ENCODE results near the gene COX7A2. TPM values are rescaled to one million over a fixed set of nuclear protein-coding genes. Genes with fewer than 3 reads are reported as not detected.

The COX7A2 gene
- total and polyA plus RNA-seq, 3 donors from 2014 or later, result 154 to 1,268 (median 167) TPM

- intact Hi-C loops (cut with DNase I; ENCODE audit: low total_unique reads), result no loop called here
- DNase-seq, result no peak
- H3K27me3 ChIP-seq, result no peaks in the 10 kb centered on the region
- 55 to 67% methylated on average over 7 of the region's 7 CpGs for whole genome bisulfite sequencing, 2 donors
- no peak for TF ChIP-seq CTCF (IDR thresholded peaks at IDR 0.05)
- TF ChIP-seq POLR2A (IDR thresholded peaks at IDR 0.05), result no peak
- H3K4me3 ChIP-seq, result no peak overlapping the region
- H3K36me3 ChIP-seq (ENCODE audit: low read depth, missing control alignments), result no peaks in the 10 kb centered on the region
- H3K4me1 ChIP-seq, result no peaks in the 10 kb centered on the region
- H3K9me3 ChIP-seq, result no peaks in the 10 kb centered on the region
- H3K27ac ChIP-seq, result no peak overlapping the region
Observed at GRCh38 chr6:75290136-75290945, 46.7 kb upstream of the COX7A2 start.

GRCh38 chr6:75288023-75288422 lies 44.4 kb upstream of the COX7A2 start:
- intact Hi-C loops (cut with DNase I; ENCODE audit: low total_unique reads), result no loop called here
- TF ChIP-seq POLR2A (IDR thresholded peaks at IDR 0.05) (no peak), CTCF (IDR thresholded peaks at IDR 0.05) (no peak)
- H3K4me3 ChIP-seq, result no peak overlapping the region
- no peak for DNase-seq
- H3K27me3 ChIP-seq, result no peaks in the 10 kb centered on the region
- H3K9me3 ChIP-seq, result no peaks in the 10 kb centered on the region
- H3K4me1 ChIP-seq, result no peaks in the 10 kb centered on the region
- 90 to 100% methylated on average over 1 of the region's 1 CpG for whole genome bisulfite sequencing, 2 donors
- H3K27ac ChIP-seq, result no peak overlapping the region
- no peaks in the 10 kb centered on the region for H3K36me3 ChIP-seq (ENCODE audit: low read depth, missing control alignments)

GRCh38 chr6:75287424-75287823 lies 43.8 kb upstream of the COX7A2 start:
- whole genome bisulfite sequencing, 2 donors, result 92 to 97% methylated on average over 1 of the region's 1 CpG
- DNase-seq, result no peak
- Histone ChIP-seq H3K4me1 (peaks cover 5% of the 10 kb centered on the region), H3K27me3 (no peaks in the 10 kb centered on the region), H3K36me3 (ENCODE audit: low read depth, missing control alignments) (no peaks in the 10 kb centered on the region), H3K27ac (no peak overlapping the region), H3K4me3 (no peak overlapping the region), H3K9me3 (no peaks in the 10 kb centered on the region)
- no peak for TF ChIP-seq POLR2A (IDR thresholded peaks at IDR 0.05)
- no peak for TF ChIP-seq CTCF (IDR thresholded peaks at IDR 0.05)
- intact Hi-C loops (cut with DNase I; ENCODE audit: low total_unique reads), result no loop called here

GRCh38 chr6:75286955-75287354 lies 43.4 kb upstream of the COX7A2 start:
- peaks cover 8% of the 10 kb centered on the region for H3K4me1 ChIP-seq
- intact Hi-C loops (cut with DNase I; ENCODE audit: low total_unique reads), result no loop called here
- 84 to 86% methylated on average over 2 of the region's 2 CpGs for WGBS, 2 donors
- no peaks in the 10 kb centered on the region for H3K36me3 ChIP-seq (ENCODE audit: low read depth, missing control alignments)
- H3K9me3 ChIP-seq, result no peaks in the 10 kb centered on the region
- TF ChIP-seq CTCF (IDR thresholded peaks at IDR 0.05) (no peak), POLR2A (IDR thresholded peaks at IDR 0.05) (no peak)
- no peaks in the 10 kb centered on the region for H3K27me3 ChIP-seq
- DNase-seq, result no peak
- no peak overlapping the region for H3K27ac ChIP-seq
- no peak overlapping the region for H3K4me3 ChIP-seq

- peaks cover 8% of the 10 kb centered on the region for H3K4me1 ChIP-seq
- 2 to 3% methylated on average over 6 of the region's 6 CpGs for WGBS, 2 donors
- intact Hi-C loops (cut with DNase I; ENCODE audit: low total_unique reads), result no loop called here
Observed at GRCh38 chr6:75285283-75285639, 41.7 kb upstream of the COX7A2 start.

More at GRCh38 chr6:75285283-75285639, 41.7 kb upstream of the COX7A2 start:
- Histone ChIP-seq H3K27me3 (no peaks in the 10 kb centered on the region), H3K4me3 (peak overlapping the region; percentile 77 to 96), H3K9me3 (no peaks in the 10 kb centered on the region), H3K27ac (peak overlapping the region; percentile 77 to 92), H3K36me3 (ENCODE audit: low read depth, missing control alignments) (no peaks in the 10 kb centered on the region)
- no peak for DNase-seq
- TF ChIP-seq POLR2A (IDR thresholded peaks at IDR 0.05) (no peak), CTCF (IDR thresholded peaks at IDR 0.05) (no peak)
